Sigmoid colon (tissue), 7 donors: ENCODE measurements around the gene SECISBP2L. TPM values are rescaled to one million over a fixed set of nuclear protein-coding genes. Genes with fewer than 3 reads are reported as not detected.

Source experiments
- DNase-seq: peaks from one replicate; pipeline ENCODE4 v3.0.0-alpha.2; 2019
- H3K27ac ChIP-seq, 4 donors: fragments of 200-600 bp; sonication (generic); one replicate each; pipeline ENCODE4 v1.5.1; 2016 to 2019; ENCODE audit warnings: mild to moderate bottlenecking in 1 of 4
- H3K27me3 ChIP-seq, 3 donors: fragments of 200-600 bp; sonication (generic); one replicate each; pipeline ENCODE4 v1.5.1; 2019; ENCODE audit warnings: mild to moderate bottlenecking in 1 of 3
- H3K36me3 ChIP-seq, 4 donors: fragments of 200-600 bp; sonication (generic); one replicate each; pipeline ENCODE4 v1.5.1; 2016 to 2019
- H3K4me1 ChIP-seq, 4 donors: fragments of 200-600 bp; sonication (generic); one replicate each; pipeline ENCODE4 v1.5.1; 2017 to 2019
- H3K4me3 ChIP-seq, 4 donors: fragments of 200-600 bp; sonication (generic); one replicate each; pipeline ENCODE4 v1.5.1; 2017 to 2019; ENCODE audit warnings: mild to moderate bottlenecking in 2 of 4, moderate library complexity in 1 of 4
- H3K9me3 ChIP-seq, 4 donors: fragments of 200-600 bp in 3 of 4; sonication (generic) in 3 of 4; one replicate each; pipeline versions ENCODE4 v1.5.1 to v1.6.1; 2013 to 2019
- EP300 ChIP-seq, 4 donors: sonication (generic); formaldehyde crosslinking; IDR thresholded peaks; one replicate each; pipeline ENCODE4 v1.6.1; 2017; ENCODE audit warnings: antibody characterized with exemption in 4 of 4
- POLR2A ChIP-seq, 2 donors: fragments of 450-650 bp; IDR thresholded peaks; one replicate each; pipeline ENCODE4 v1.6.1; 2016; ENCODE audit warnings: antibody characterized with exemption in 2 of 2, mild to moderate bottlenecking in 2 of 2, moderate library complexity in 2 of 2
- POLR2AphosphoS5 ChIP-seq, 4 donors: sonication (generic); formaldehyde crosslinking; IDR thresholded peaks; one replicate each; pipeline ENCODE4 v1.6.1; 2017; ENCODE audit warnings: antibody characterized with exemption in 4 of 4
- WGBS, 2 donors: extraction: QIAGEN DNeasy Blood & Tissue Kit; methylation state at CpG; one replicate each; pipeline ENCODE4 v1.1.7; 2013; 5-methylcytosine and 5-hydroxymethylcytosine counted together
- intact Hi-C: fragments of 100-400 bp; cut with DNase I; formaldehyde crosslinking; loops from one replicate; pipeline ENCODE4 v1.15.1; 2023
- polyA plus RNA-seq, 3 donors: library from polyadenylated mRNA; stranded (reverse); fragments of 200-250 nt; gene quantifications; one replicate each; pipeline ENCODE4 v1.2.3, GENCODE V29; 2013
- total RNA-seq, 4 donors: library from RNA; depleted of rRNA; stranded (reverse); fragments of >200 nt; gene quantifications; one replicate each; pipeline ENCODE4 v1.1.0, GENCODE V29; 2016
- TF ChIP-seq, protein P1 (sequence below), 4 experiments: fragments of 450-650 bp in 3 of 4; fragments of 200-600 bp in 1 of 4; IDR thresholded peaks; one replicate each; pipeline ENCODE4 v1.5.1; 2016 to 2019; ENCODE audit warnings: antibody characterized with exemption in 4 of 4, mild to moderate bottlenecking in 3 of 4, moderate library complexity in 2 of 4
- donor health status: healthy with polysubstance abuse.
- donor health status: Bipolar disorder and iron deficiency.
- donor health status: healthy.

The SECISBP2L gene
- total and polyA plus RNA-seq, 7 donors, result 7.2 to 47.6 (median 34.1) TPM

DNA sequence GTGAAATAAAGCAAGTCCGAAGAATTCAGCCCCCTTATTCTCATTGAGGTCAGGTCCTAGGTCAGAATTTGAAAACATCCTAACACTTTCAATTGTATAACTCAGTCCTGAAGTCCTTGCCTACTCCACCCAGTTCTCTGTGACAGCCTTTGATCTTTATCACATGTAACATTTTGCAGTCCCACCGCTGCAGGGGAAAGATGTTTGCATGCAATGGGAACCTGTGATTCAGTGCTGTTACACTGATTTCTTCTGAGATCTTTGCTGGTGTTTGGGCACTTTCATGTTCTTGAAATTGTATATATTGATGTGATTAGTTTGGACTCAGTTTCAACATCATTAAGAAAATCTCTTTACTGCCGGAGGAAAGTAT, 18.0 kb upstream of the SECISBP2L start:
- intact Hi-C loops, result no loop called here
- Histone ChIP-seq H3K27me3 (no peaks in the 10 kb centered on the region), H3K27ac (no peak overlapping the region), H3K36me3 (no peaks in the 10 kb centered on the region), H3K4me1 (no peaks in the 10 kb centered on the region), H3K9me3 (no peaks in the 10 kb centered on the region), H3K4me3 (no peak overlapping the region)
- TF ChIP-seq, protein P1, sequence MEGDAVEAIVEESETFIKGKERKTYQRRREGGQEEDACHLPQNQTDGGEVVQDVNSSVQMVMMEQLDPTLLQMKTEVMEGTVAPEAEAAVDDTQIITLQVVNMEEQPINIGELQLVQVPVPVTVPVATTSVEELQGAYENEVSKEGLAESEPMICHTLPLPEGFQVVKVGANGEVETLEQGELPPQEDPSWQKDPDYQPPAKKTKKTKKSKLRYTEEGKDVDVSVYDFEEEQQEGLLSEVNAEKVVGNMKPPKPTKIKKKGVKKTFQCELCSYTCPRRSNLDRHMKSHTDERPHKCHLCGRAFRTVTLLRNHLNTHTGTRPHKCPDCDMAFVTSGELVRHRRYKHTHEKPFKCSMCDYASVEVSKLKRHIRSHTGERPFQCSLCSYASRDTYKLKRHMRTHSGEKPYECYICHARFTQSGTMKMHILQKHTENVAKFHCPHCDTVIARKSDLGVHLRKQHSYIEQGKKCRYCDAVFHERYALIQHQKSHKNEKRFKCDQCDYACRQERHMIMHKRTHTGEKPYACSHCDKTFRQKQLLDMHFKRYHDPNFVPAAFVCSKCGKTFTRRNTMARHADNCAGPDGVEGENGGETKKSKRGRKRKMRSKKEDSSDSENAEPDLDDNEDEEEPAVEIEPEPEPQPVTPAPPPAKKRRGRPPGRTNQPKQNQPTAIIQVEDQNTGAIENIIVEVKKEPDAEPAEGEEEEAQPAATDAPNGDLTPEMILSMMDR (IDR thresholded peaks at IDR 0.05), result no peak
- TF ChIP-seq EP300 (IDR thresholded peaks at IDR 0.05) (no peak), POLR2A (IDR thresholded peaks at IDR 0.05) (no peak), POLR2AphosphoS5 (IDR thresholded peaks at IDR 0.05) (no peak)
- no peak for DNase-seq
- WGBS, 2 donors, result 47 to 65% methylated on average over 3 of the region's 3 CpGs

DNA sequence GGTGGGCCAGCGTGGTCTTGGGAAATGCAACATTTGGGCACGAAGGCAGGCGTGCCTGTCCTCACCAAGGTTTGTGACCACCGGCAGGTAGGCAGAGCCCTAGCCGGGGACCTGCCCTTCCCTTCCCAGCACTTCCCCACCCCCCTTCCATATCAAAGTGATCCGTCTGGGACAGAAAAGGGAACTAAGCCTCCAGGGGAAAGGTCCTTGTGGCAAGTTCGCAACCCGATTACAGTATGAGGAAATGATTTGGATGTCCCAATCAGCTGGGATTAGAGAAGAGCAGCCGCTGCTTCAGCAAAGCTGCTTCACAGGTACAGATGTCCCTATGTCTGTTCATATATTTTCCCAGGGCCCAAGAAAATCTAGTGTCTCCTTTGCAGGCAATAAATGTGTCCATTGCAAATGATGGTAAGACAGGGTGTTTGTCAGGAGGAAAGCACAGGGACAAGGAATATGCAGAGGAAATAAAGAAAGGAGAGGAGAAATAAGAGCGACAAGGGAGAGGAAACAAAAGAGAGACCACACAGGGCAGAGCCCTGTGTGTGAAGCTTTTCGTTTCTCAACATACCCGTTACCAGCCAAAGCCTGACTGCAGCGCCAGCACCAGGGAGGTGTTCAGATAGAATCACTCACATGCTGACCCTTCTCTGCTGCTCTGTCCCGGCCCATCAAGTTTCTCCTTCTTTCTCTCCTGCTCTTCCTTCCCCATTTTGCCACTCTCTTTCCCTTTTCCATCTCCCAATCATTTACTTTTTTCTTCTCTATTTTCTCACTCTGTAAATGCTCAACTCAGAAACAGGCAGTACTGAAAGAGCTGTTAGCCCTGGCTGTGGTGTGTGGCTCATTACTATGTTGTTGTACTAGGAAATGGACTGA, 17.4 kb upstream of the SECISBP2L start:
- H3K36me3 ChIP-seq, result no peaks in the 10 kb centered on the region
- no peak overlapping the region for H3K4me3 ChIP-seq
- H3K4me1 ChIP-seq, result no peaks in the 10 kb centered on the region
- WGBS, 2 donors, result 68% methylated on average over 14 of the region's 14 CpGs
- H3K27ac ChIP-seq, result no peak overlapping the region
- TF ChIP-seq EP300 (IDR thresholded peaks at IDR 0.05) (no peak), POLR2A (IDR thresholded peaks at IDR 0.05) (no peak), POLR2AphosphoS5 (IDR thresholded peaks at IDR 0.05) (no peak)
- TF ChIP-seq, protein P1 (IDR thresholded peaks at IDR 0.05), result no peak
- H3K27me3 ChIP-seq, result no peaks in the 10 kb centered on the region
- H3K9me3 ChIP-seq, result no peaks in the 10 kb centered on the region
- no peak for DNase-seq
- intact Hi-C loops, result no loop called here

DNA sequence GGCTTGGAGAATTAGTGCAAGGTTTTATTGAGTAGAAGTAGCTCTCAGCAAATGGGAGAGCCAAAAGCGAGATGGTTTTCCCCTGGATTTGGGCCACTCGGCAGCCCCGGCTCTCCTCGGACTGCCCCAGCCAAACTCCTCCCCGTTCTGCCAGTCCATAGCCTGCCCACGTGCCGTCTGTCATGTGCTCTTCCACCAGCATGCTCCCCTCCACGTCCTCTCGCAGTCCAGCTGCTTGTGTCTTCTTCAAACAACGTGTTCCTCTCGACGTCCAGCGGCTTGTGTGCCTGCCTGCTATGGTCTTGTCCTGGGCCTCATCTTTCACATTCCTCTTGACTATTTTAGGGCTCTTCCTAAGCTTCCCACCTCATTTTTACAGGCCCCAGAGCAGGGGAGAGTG, 16.7 kb upstream of the SECISBP2L start:
- Histone ChIP-seq H3K36me3 (no peaks in the 10 kb centered on the region), H3K4me1 (no peaks in the 10 kb centered on the region), H3K9me3 (no peaks in the 10 kb centered on the region), H3K27me3 (no peaks in the 10 kb centered on the region), H3K4me3 (no peak overlapping the region), H3K27ac (no peak overlapping the region)
- 80 to 86% methylated on average over 13 of the region's 13 CpGs for WGBS, 2 donors
- DNase-seq, result no peak
- intact Hi-C loops, result no loop called here
- TF ChIP-seq POLR2AphosphoS5 (IDR thresholded peaks at IDR 0.05) (no peak), POLR2A (IDR thresholded peaks at IDR 0.05) (no peak), EP300 (IDR thresholded peaks at IDR 0.05) (no peak)
- TF ChIP-seq, protein P1 (IDR thresholded peaks at IDR 0.05), result no peak

- Histone ChIP-seq H3K4me1 (no peaks in the 10 kb centered on the region), H3K4me3 (no peak overlapping the region), H3K27me3 (no peaks in the 10 kb centered on the region), H3K9me3 (no peaks in the 10 kb centered on the region), H3K27ac (no peak overlapping the region), H3K36me3 (no peaks in the 10 kb centered on the region)
- intact Hi-C loops, result no loop called here
- TF ChIP-seq EP300 (IDR thresholded peaks at IDR 0.05), result no peak
- WGBS, 2 donors, result 84 to 85% methylated on average over 4 of the region's 4 CpGs
- DNase-seq, result no peak
Observed at GRCh38 chr15:49060710-49061495, 14.7 kb upstream of the SECISBP2L start.

DNA sequence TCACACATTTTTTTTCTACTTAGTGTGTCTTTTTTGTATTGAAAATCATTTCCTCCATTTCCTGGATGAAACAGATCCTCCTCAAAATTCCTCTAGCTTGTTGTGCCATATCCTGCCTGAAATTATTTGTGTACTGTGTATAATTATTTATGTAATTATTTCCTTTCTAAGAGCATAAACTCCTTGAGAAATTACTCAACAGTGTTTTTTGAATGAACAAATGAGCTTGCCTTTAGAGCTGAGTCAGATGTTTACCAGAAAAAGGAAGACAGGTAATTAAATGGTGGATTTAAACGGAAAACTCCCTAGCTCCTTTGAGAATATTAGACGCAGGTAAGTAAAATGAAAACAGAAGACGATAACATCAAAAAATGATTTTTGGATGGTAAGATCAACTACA, 13.2 kb upstream of the SECISBP2L start:
- no peaks in the 10 kb centered on the region for H3K27me3 ChIP-seq
- H3K4me1 ChIP-seq, result no peaks in the 10 kb centered on the region
- H3K4me3 ChIP-seq, result no peak overlapping the region
- intact Hi-C loops, result no loop called here
- no peak overlapping the region for H3K27ac ChIP-seq
- TF ChIP-seq POLR2A (IDR thresholded peaks at IDR 0.05), result no peak
- TF ChIP-seq POLR2AphosphoS5 (IDR thresholded peaks at IDR 0.05), result no peak
- TF ChIP-seq EP300 (IDR thresholded peaks at IDR 0.05), result no peak
- H3K9me3 ChIP-seq, result no peaks in the 10 kb centered on the region
- H3K36me3 ChIP-seq, result no peaks in the 10 kb centered on the region
- WGBS, 2 donors, result 91% methylated on average over 3 of the region's 3 CpGs
- no peak for DNase-seq
